ENCODE results near the gene GC.
"Not testable (repeated sequence)": the region's sequence is repeated elsewhere in the genome, so short reads cannot be mapped to it uniquely, and the experiment has no call there.

GRCh38 chr4:71809805-71810204 is 25.9 kb upstream of the GC start:
- TF ChIP-seq USF1 (CRISPR knock-in tag; IDR thresholded peaks at IDR 0.05); CTCF (IDR thresholded peaks at IDR 0.05); ESRRA (CRISPR knock-in tag; IDR thresholded peaks at IDR 0.05; ENCODE audit: borderline replicate concordance); ZNF121 (CRISPR knock-in tag; IDR thresholded peaks at IDR 0.05): not testable (repeated sequence)

Data from WTC11 (cell line).